ENCODE results near the gene ANO4.

GRCh38 chr12:101009274-101009673 is 214.7 kb downstream of the ANO4 start:
- TF ChIP-seq REST (IDR thresholded peaks at IDR 0.05; ENCODE audit: insufficient replicate concordance, low read depth) (no peak), GABPA (IDR thresholded peaks at IDR 0.05; ENCODE audit: low read depth) (no peak), POLR2AphosphoS5 (IDR thresholded peaks at IDR 0.05; ENCODE audit: low read depth) (no peak)

Measured in HL-60 (cell line).